Peyer's patch (tissue), 4 donors: Measurements from ENCODE around the gene ARID5A.

ENCODE experiments used
- POLR2A ChIP-seq, 2 donors: fragments of 450-650 bp; IDR thresholded peaks; one replicate each; pipeline ENCODE4 v1.5.1; 2017; ENCODE audit warnings: antibody characterized with exemption in 2 of 2, mild to moderate bottlenecking in 2 of 2, moderate library complexity in 2 of 2
- TF ChIP-seq, protein P1 (sequence below), 6 experiments: fragments of 450-650 bp in 4 of 6; fragments of 200-600 bp in 2 of 6; sonication (generic) in 1 of 6; IDR thresholded peaks; one replicate each; pipeline ENCODE4 v1.5.1; 2017 to 2019; ENCODE audit warnings: antibody characterized with exemption in 6 of 6, mild to moderate bottlenecking in 3 of 6, moderate library complexity in 1 of 6

DNA sequence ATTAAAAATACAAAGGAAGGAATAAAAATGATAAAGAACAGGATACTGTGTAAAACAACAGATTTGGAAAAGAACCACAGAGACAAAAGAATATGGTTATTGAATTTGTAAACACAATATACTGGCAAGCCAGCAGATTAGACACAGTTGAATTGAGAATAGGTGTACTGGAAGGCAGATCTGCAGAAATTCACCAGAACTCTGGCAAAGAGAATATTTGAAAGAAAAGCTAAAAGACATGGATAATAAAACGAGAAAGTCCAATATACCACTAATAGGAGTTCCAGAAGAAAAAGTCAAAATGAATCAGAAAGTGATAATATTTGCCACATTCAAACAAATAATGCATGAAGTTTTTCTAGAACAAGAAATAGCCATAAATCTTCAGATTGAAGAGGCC, 19.5 kb upstream of the ARID5A start:
- TF ChIP-seq, protein P1, sequence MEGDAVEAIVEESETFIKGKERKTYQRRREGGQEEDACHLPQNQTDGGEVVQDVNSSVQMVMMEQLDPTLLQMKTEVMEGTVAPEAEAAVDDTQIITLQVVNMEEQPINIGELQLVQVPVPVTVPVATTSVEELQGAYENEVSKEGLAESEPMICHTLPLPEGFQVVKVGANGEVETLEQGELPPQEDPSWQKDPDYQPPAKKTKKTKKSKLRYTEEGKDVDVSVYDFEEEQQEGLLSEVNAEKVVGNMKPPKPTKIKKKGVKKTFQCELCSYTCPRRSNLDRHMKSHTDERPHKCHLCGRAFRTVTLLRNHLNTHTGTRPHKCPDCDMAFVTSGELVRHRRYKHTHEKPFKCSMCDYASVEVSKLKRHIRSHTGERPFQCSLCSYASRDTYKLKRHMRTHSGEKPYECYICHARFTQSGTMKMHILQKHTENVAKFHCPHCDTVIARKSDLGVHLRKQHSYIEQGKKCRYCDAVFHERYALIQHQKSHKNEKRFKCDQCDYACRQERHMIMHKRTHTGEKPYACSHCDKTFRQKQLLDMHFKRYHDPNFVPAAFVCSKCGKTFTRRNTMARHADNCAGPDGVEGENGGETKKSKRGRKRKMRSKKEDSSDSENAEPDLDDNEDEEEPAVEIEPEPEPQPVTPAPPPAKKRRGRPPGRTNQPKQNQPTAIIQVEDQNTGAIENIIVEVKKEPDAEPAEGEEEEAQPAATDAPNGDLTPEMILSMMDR (IDR thresholded peaks at IDR 0.05) = no peak
- TF ChIP-seq POLR2A (IDR thresholded peaks at IDR 0.05) = no peak
